ENCODE results near the gene MTFR1L.

The MTFR1L gene

GRCh38 chr1:25867210-25867991, 47.6 kb downstream of the MTFR1L start:
- DNase-seq (ENCODE audit: low spot score): no peak
- TF ChIP-seq, protein P1, sequence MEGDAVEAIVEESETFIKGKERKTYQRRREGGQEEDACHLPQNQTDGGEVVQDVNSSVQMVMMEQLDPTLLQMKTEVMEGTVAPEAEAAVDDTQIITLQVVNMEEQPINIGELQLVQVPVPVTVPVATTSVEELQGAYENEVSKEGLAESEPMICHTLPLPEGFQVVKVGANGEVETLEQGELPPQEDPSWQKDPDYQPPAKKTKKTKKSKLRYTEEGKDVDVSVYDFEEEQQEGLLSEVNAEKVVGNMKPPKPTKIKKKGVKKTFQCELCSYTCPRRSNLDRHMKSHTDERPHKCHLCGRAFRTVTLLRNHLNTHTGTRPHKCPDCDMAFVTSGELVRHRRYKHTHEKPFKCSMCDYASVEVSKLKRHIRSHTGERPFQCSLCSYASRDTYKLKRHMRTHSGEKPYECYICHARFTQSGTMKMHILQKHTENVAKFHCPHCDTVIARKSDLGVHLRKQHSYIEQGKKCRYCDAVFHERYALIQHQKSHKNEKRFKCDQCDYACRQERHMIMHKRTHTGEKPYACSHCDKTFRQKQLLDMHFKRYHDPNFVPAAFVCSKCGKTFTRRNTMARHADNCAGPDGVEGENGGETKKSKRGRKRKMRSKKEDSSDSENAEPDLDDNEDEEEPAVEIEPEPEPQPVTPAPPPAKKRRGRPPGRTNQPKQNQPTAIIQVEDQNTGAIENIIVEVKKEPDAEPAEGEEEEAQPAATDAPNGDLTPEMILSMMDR (IDR thresholded peaks at IDR 0.05; ENCODE audit: extremely low read depth, missing control alignments): no peak

GRCh38 chr1:25869909-25870606, 50.3 kb downstream of the MTFR1L start:
- TF ChIP-seq, protein P1 (IDR thresholded peaks at IDR 0.05; ENCODE audit: extremely low read depth, missing control alignments): no peak

DNA sequence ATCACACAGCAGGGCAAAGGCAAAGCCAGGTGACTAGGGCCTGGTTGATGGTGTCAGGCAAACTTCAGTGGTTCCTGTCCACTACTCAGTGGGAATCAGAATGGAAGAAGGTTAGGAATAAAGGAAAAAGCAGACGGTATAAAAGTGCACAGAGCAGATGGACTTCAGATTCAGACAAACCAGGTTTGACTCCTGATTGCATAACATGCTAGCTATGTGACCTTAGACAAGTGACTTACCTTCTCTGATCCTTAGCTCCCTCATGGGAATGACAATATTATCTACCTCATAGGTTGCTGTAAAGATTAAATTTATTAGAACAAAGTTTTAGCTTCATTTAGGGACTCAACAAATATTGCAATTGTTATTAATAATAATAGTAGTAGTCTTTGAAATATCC, 50.9 kb downstream of the MTFR1L start:
- TF ChIP-seq, protein P1 (IDR thresholded peaks at IDR 0.05; ENCODE audit: extremely low read depth, missing control alignments): no peak
- DNase-seq (ENCODE audit: low spot score): no peak

More at GRCh38 chr1:25869909-25870606, 50.3 kb downstream of the MTFR1L start:
- no peak for DNase-seq (ENCODE audit: low spot score)

DNA sequence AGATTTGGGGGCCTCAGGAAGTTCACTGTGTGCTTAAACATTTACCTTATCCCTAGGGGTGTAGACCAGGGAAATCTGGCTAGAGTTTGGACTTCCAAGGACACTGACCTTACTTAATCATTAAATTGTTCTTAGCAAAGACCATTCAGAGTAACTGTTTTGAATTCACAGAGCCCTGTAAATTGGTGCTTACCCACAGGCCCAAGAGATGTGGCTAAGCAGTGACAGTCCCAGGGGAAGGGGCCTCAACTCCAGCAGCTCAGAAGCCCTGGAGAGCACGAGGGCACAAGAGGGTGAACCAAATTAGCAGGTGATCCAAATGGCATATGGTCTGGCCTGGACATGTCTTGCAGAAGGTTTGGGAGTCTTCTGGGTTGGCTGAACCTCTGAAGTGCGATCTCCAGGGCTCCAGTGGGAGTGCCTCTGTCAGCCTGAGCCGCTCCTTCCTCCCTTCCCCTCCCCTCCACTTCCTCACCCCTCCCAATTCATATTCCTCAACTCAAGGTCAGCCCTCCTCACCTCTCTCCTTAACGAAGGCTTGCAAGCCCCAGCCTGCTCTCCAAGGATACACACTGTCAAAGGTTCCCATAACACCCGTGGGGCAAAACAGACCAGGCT, 51.4 kb downstream of the MTFR1L start:
- DNase-seq (ENCODE audit: low spot score): no peak
- TF ChIP-seq, protein P1 (IDR thresholded peaks at IDR 0.05; ENCODE audit: extremely low read depth, missing control alignments): no peak

DNA sequence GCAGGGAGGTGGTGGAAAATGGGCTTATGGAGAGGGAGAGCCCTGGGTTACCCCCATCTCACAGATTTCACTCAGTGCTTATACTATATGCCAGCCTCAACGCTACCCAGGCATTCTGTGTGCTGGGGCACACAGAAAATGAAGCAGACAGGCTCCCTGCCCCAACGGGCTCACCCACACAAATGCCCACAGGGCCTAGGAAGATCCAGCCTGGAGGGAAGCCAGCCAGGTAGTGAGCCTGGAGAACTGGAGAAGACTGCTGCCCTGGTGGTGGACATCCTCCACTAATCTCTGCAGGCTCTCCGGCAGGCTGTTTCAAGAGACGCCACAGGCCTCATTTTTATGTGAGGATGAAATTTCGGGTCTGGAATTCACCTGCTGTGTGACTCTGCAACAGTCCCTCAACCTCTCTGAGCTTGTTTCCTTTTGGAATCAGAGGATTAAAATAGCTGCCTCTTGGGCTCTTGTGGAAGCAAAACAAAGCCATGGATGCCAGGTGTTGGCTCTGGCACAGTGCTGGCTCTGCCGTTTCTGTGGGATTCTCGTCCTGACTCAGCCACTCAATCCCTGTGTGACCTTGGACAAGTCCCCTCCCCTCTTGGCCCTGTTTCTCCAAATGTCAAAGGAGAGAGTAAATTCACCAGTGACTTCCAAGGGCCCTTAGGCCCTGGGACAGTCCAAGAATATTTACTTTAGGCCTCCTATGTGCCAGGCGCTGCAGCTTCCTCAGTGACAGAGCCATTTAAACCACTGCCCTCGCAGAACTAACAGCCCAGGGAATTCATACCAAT, 52.1 kb downstream of the MTFR1L start:
- DNase-seq (ENCODE audit: low spot score): no peak
- TF ChIP-seq, protein P1 (IDR thresholded peaks at IDR 0.05; ENCODE audit: extremely low read depth, missing control alignments): no peak

DNA sequence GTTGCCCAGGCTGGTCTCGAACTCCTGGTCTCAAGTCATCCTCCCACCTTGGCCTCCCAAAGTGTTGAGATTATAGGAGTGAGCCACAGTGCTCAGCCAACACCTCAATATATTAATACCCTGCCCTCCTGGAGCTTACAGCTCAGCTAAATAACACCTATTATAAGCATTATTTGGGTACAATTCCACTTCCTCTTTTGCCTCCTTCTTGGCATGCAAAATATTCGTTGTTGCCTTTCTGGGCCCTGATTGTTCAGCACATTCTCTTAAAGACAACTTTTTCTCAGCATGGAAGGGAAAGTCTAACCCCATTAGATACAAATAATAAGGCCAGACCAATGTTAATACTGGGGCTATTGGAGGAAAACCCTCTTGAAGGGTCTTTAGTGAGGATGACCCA, 53.0 kb downstream of the MTFR1L start:
- DNase-seq (ENCODE audit: low spot score): no peak
- TF ChIP-seq, protein P1 (IDR thresholded peaks at IDR 0.05; ENCODE audit: extremely low read depth, missing control alignments): no peak

Measured in GM20000 (cell line).